GM12801 (cell line): ENCODE results near the gene SETD9.

Source experiments
- CTCF ChIP-seq: IDR thresholded peaks from one replicate; pipeline ENCODE4 v1.5.1; 2011; ENCODE audit warnings: control low read depth; ENCODE audit not compliant: insufficient read length; ENCODE audit errors: extremely low read depth

SETD9 gene

GRCh38 chr5:56938858-56939257 lies 29.5 kb downstream of the SETD9 start:
- TF ChIP-seq CTCF: no peak

GRCh38 chr5:56941981-56942380 lies 32.6 kb downstream of the SETD9 start:
- no peak for TF ChIP-seq CTCF

GRCh38 chr5:56947052-56947451 lies 37.7 kb downstream of the SETD9 start:
- no peak for TF ChIP-seq CTCF

- TF ChIP-seq CTCF: no peak
Observed at GRCh38 chr5:56950626-56951125, 41.3 kb downstream of the SETD9 start.

GRCh38 chr5:56951126-56951945 lies 41.9 kb downstream of the SETD9 start:
- TF ChIP-seq CTCF: no peak

- TF ChIP-seq CTCF: no peak
Observed at GRCh38 chr5:56951946-56952691, 42.7 kb downstream of the SETD9 start, which contains the start of gene MIER3. TSS of gene MIER3 (minus strand) at chr5:56952123. CDS start at chr5:56952102, 21 bp downstream.

GRCh38 chr5:56954262-56954661 lies 44.9 kb downstream of the SETD9 start:
- TF ChIP-seq CTCF: no peak
